Activated CD4-positive, CD25-positive, alpha-beta regulatory T cell treated with anti-CD3 and anti-CD28 coated beads, Interleukin-2, amount 50 U/mL, for 24 hours (primary cell): Measurements from ENCODE around the gene DHX58.
A peak's percentile ranks its signal among the peaks of the same experiment; 100 is the strongest.

Experiments used
- ATAC-seq, 2 donors: fragments of 150-1000 bp; cut with Tn5 transposase; one replicate each; pipeline ENCODE4 v1.10.0; 2021; ENCODE audit warnings: mild to moderate bottlenecking in 1 of 2, moderate library complexity in 1 of 2

DHX58 gene

DNA sequence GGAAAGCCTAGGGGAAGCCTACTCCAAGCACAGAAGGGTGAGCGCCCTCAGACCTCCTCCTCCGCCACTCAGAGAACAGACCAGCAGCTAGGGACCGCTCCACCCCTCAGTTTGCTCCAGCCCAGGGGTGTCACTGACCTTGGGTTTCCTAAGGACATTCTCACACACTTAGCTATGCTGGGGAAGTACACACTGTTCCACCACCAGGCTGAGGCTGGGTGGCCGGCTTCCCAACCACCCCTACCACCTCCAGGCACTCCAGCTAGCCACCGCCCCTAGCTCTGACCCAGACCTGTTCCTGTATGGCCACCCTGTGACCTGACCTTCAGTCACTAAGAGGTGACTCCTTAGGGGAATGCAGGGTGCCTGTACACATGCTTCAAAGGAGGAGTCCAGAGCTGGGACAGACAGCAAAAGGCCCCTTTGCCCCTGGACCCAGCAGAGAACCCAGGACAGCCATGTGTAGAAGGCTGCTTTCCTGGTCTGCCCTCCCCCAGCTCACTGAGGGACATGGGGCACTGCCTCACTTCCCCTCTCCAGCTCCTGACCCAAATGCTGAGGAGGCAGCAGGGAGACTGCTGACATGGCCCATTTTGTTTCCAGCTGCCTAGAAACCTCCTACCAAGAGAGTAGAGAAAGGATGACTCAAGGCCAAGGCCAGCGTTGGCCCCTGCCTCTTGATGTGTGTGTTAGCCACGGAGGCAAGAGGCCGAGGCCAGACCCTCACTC lies 16.8 kb upstream of the DHX58 start:
- no peak for ATAC-seq

DNA sequence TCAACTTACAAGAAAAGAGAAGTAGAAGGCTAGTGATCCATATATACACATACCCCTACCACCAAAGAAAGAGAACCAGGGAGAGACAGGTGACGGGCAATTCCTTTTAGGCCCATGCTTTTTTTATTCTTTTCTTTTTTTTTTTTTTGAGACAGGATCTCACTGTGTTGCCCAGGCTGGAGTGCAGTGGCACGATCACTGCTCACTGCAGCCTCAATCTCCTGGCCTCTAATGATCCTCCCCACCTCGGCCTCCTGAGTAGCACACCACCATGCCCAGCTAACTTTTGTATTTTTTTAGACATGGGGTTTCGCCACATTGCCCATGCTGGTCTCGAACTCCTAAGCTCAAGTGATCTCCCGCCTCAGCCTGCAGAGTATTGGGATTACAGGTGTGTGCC lies 14.9 kb upstream of the DHX58 start:
- no peak for ATAC-seq

DNA sequence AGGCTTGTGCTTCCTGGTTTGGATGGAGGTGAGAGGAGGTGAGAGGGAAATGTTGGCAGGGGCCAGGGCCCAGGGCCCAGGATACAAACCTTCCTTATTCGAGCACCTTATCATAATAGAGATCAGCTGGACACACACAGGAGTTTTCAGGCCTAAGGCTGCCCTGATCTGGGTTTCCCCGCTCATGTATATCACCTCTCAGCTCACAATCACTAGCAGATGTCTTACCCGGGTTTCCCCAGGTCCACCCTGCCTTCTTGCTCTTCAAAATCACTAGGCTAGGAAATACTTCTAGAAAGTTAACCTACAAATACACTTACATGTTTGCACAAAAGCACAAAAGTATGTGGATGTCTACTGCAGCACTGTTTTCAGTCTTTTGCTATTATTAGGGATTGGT lies 14.3 kb upstream of the DHX58 start:
- ATAC-seq: no peak

- no peak for ATAC-seq
Observed at GRCh38 chr17:42125565-42125964, 13.1 kb upstream of the DHX58 start.

DNA sequence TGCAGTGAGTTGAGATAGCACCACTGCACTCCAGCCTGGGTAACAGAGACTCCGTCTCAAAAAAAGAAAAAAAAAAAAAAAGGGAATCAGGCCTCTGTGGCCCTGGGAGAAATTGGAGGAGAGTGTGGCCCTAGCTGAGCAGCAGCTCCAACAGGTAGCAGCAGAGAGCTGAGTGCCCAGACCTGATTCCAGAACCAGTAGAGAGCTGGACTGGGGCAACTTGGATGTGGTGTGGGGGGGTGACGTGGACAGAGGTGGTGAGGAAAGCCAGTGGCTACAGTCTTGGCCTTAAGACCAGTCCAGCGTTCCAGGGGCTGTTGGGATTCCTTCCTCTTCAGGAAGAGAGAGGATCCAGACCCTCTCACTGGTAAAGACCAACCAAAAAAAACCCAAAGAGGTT lies 11.7 kb upstream of the DHX58 start:
- ATAC-seq: no peak

DNA sequence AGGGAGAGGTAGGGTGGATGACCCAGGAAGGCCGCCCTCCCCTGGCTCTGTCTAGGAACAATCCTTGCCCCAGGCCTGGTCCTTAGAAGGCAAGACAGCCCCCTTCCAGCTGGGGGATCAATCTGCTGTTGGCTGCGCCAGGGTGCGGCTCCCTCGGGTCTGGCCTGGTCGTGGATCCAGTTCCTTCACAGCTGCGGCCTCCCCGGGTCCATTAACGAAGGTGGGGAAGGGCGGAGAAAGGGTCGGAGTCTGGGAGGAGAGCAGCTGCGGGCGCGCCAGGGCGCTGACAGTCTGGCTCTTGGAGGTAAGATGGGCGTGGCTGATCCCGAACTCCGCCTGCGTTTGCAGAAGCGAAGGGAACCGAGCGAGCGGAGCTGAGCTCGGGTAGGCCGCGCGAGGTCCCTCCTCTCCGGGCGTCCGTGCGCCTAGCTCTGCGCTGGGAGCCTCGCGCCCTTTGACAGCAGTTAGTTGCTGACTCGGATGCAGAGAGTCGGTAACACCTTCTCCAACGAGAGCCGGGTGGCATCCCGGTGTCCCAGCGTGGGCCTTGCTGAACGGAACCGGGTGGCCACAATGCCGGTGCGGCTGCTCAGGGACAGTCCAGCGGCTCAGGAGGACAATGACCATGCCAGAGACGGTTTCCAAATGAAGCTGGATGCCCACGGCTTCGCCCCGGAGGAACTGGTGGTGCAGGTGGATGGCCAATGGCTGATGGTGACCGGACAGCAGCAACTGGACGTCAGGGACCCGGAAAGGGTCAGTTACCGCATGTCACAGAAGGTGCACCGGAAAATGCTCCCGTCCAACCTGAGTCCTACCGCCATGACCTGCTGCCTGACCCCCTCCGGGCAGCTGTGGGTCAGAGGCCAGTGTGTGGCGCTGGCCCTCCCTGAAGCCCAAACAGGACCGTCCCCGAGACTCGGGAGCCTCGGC lies 10.1 kb upstream of the DHX58 start, which contains the start of gene HSPB9:
Gene HSPB9 (plus strand): TSS at position 434 of the 933 bp plus-strand sequence. CDS start 47 bp downstream, at position 481.
- no peak for ATAC-seq

DNA sequence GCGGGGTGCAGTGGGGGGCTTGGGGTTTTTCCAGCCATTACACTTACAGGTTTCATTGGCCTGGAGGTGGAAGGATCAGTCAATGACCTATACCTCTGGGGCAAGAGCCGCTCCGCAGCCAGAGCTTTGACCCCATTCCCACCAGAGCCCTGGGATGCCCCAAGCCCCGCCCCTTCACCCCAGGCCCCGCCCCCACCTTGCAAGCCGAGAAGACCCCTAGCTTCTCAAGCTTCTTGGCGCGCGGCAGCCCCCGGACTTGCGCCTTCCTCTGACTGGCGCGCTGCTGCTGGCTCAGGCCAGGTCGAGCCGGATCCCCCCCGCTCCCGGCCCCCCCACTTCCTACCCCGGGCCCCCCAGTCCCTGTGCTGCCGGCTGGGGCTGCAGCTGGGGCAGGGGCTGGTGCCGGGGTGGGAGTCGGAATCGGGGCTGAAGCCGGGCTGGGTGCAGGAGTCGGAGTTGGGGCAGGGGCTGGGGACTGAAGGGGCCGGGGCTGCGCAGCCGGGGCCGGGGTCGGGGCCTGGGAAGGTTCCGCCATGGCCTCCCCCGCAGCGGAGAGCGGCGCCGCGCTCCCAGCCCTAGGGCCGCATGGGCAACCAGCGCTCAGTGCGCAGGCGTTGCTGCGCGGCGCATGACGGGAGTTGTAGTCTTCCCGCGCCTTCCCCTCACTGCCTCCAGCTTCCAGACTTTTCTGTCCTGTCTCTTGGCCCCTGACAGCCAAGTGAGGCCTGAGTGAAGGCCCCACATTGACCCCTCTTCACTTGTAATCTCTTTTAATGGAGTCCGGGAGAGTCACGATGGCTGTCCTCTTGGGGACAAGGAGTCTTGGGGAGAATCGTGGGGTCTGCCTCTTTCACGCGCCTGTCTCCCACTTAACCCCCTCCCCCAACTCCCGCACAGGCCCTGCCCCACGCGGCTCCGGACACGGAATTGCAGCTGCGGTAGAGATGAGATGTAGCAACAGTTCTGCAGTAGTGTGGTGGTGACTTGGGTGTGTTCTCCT lies 8.6 kb upstream of the DHX58 start, which contains the start of gene KAT2A:
Gene KAT2A (minus strand): TSS at position 598 of the 1,000 bp plus-strand sequence. CDS start 63 bp downstream, at position 535.
- ATAC-seq: peak; percentile 87 to 92

- ATAC-seq: no peak
Observed at GRCh38 chr17:42120161-42120769, 7.8 kb upstream of the DHX58 start.

DNA sequence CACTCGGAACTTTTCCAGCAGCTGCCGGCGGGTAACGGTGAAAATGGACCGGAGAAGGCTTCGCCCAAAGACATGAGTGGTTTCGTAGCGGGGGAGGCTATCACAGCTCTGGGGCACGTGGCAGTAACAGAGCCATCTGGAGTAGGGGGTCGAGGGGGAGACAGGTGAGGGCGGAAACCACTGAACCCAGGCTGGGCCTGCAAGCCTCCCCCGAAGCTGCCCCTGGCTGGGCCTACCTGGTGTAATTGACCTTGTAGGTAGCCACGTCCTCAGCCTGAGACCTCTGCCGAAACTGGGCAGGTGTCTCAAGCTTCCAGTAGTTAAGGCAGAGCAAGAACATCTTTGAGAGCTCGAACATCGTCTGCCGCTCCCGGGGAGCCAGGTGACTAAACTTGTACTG lies 6.8 kb upstream of the DHX58 start:
- no peak for ATAC-seq

- peak; percentile 21 to 27 for ATAC-seq
Observed at GRCh38 chr17:42118545-42118944, 6.0 kb upstream of the DHX58 start.

DNA sequence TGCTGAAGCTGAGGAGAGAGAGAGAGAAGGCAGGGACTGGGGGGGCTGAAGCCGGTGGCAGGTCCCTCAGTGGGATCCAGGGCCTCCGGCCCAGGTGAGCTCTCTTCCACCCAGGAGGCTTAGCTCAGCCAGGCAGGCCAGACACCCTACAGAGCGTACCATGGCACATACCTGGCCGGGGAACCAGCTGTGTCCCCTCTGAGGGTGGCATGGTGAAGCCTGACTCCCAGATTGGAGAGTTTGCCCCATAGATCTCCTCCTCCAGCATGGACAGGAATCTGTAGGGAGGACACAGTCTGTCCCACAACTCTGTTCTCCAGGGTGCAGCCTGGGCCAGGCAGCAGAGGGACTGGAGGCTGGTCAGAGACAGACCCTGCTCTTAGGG lies 5.6 kb upstream of the DHX58 start:
- no peak for ATAC-seq

GRCh38 chr17:42117397-42118125 lies 5.0 kb upstream of the DHX58 start:
- ATAC-seq: no peak

DNA sequence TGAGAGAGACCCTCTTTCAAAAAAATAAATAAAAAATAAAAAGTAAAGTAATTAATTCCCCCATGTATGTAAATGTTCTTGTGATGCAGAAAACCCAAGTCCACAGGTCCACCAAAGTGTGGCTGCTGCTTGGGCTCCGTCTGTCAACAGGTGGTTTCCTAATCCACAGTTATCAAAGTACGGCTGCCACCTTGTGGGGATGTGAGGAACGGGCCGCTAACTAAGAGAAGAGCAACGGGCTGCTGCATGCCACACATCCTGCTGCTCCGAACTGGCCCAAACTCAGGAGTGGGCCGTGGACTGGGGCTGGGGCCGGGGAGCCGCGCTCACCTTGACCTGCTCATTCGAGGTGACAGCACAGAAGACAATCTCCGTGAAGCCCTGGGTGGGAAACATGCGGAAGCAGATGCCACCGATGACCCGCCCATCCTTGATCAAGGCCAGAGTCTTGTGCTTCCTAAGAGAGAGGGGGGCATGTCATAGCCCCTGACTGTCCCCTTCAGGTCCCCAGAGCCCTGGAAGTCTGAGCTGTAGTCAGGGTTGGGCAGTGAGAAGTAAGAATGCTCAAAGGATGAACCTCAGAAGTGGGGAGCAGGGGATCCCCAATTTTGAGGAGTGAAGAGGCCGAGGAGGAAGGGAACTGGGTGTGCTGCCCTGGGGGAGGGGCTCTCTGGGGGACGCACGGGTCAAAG lies 4.3 kb upstream of the DHX58 start:
- ATAC-seq: peak; percentile 25 to 30

GRCh38 chr17:42114118-42114517 lies 1.6 kb upstream of the DHX58 start:
- no peak for ATAC-seq

DNA sequence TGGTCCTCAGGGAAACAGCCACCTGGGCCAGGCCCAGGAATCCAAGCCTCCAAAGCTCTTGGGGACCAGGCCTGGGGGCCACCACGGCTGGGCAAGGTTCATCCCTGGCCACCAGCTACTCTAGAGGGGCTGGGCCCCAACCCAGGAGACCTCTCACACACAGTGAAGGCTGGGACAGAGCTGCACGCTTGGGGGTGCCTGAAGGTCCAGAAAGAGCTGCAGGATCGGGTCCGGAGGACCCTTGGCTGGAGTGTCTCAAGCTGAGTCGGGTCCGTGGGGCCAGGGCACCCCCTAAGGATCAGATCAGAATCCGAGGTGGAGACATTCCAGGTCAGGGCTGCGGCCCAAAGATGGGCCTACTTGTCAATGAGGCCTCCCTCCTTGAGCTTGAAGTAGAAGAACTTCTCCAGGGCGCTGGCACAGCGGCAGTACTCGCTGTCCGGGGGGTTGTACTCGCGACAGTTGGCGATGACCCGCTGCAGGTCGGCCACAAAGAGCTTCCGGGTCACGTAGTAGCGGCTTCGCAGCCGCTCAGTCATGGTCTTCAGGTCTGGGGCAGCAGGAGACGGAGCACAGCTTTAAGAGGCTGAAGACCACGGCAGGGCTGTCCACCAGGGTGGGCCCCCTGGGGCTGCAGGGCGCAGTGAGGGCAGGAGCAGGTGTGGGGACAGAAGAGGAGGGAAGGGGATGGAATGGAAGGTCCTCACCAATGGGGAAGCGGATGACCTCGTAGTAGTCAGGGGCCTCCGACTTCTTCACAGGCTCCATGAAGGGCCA lies 967 bp upstream of the DHX58 start:
- no peak for ATAC-seq

GRCh38 chr17:42111871-42112551 lies 503 bp downstream of the DHX58 start:
- peak; percentile 5 to 9 for ATAC-seq

- no peak for ATAC-seq
Observed at GRCh38 chr17:42111265-42111636, 1.3 kb downstream of the DHX58 start.

DNA sequence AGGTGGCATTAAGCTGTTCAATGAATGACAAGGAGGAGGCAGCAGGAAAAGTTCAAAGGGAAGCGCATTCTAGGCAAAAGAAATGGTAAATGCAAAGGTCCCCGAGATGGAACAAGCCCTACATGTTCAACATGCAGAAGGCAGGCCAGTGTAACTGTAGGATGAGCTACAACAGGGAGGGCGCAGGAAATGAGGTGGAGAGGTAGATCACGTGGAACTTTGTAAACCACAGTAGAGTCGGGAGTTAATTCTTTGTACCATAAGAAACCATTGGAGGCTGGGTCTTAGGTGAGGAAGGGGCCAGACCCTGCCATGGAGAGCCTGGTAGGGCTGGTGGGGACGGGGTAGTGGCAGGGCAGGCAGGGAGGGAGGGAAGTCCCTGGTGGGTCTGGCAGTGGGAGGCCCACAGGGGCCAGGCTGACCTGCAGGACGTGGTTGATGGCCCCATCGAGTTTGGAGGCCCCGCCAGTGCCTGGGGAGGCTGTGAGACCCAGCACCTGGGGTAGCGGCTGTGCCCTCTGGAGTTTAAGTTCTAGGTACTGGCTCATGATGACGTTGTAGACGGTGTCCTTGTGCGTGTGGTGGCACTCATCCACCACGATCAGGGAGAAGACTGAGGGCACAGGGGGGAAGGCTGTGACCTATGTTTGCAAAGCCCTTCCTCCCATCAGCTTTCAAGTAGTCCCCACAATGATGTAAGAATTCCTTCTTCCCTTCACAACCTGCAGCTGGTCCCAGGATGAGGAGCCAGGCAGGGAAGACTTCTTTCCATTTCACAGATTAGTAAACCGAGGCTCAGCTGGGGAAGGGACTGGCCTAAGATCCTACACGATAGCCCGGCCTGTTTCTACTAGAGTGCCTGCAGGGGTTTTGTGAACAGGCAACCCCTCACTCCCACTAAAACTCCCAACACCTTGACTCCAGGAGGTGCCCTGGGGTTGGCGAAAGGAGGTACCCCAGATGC lies 1.9 kb downstream of the DHX58 start:
- ATAC-seq: no peak
